NCI-H1092 treated with DMSO at 0.1 percent for 48 hours (cell line): ENCODE measurements around the gene KLF7.

ENCODE experiments used
- DNase-seq: peaks from one replicate; lab custom pipeline; 2025; lab: John Stamatoyannopoulos, UW

Gene KLF7

GRCh38 chr2:207148020-207148419 is 17.7 kb downstream of the KLF7 start:
- no peak for DNase-seq

DNA sequence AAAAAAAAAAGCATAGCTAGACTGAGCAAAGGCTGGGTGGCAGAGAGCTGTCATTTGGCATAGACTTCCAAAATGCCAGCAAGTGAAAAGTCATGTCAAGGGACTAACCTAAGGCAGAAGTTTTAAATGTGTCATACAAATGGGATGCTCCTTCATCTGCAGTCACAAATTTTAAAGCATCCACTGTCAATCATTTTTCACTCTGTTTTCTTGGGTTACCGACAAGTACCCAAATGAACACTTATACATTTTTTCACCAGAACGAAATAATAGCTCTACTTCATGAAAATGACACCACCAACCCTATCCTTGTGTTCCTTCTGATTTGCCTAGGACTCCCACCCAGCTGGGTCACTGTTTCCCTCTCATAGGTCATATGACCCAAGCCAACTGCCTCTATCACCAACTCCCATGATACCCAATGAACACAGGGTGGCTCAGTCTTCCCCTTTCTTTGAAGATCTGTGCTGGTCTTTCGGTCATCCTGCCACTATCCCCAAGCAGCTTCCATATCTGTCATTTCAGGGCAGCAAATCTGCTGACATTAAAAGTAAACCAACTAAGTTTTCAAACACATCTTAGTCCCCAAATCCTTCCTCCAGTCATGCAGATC is 21.5 kb downstream of the KLF7 start:
- no peak for DNase-seq

DNA sequence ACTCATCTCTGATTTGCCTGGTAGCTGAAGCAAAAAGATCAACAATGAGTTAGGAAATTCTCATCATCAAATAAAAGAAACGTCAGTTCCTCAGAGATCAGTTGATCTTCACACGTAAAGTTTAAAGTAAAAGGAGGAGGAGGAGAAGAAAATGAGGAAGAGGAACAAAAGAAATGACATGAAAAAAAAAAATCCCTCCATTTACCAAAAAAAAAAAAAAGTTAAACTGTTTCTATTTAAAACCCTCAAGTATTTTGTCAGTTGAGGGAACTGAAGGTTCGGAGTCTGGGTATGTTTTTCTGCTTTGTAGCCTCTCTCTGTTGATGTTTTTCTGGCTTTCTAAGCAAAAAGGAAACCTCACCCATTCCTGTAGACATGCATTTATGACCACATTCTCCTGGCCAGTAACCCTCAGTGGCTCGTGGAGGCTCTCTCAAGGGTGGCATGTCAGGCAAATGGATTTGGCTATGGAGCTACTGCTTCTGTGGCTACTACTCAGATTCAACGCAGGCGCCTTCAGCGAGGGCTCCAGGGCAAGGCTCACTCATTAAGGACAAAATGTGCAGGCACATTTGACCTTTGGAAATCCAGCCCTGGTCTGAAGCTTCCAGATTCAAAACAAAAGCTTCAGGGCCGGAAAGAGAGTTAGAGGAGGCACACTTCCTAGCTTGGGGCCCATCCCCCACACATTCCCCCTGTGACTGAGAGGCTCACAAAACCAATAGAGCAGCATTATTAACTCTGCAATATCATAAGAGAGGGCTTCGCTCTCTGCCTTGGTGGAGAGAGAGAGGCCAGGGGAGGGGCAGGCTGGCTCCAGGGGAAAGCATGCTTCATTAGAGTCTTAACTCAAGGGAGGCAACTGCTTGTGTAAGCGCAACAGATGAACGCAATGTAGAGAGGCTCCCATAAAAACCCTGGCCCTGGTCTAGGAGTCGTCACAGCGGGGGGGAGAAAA is 22.3 kb downstream of the KLF7 start:
- no peak for DNase-seq

DNA sequence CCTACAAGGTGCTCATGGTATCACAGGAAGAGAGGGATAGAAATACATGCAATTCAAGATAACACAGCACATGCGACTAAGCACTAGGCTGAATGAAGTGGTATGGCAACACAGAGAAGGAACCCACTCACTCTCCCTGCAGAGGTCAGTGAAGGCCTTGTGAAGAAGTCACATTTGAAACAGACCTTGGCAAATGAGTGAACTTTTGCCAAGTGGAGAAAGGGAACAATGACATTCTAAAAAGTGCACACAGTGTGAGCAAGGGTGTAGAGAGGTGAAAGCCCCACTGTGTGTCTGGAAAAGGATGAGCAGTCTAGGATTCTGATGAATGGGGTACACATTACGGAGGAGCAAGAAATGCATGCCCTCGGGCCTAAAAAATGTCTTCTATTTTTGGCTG is 23.3 kb downstream of the KLF7 start:
- DNase-seq: no peak

- DNase-seq: no peak
Measured at GRCh38 chr2:207141386-207141785, 24.4 kb downstream of the KLF7 start.

GRCh38 chr2:207140265-207140664 is 25.5 kb downstream of the KLF7 start:
- no peak for DNase-seq

GRCh38 chr2:207139552-207139951 is 26.2 kb downstream of the KLF7 start:
- no peak for DNase-seq

- DNase-seq: no peak
Measured at GRCh38 chr2:207138627-207139297, 27.0 kb downstream of the KLF7 start.

- no peak for DNase-seq
Measured at GRCh38 chr2:207137596-207138337, 28.0 kb downstream of the KLF7 start.

- no peak for DNase-seq
Measured at GRCh38 chr2:207136874-207137273, 28.9 kb downstream of the KLF7 start.

DNA sequence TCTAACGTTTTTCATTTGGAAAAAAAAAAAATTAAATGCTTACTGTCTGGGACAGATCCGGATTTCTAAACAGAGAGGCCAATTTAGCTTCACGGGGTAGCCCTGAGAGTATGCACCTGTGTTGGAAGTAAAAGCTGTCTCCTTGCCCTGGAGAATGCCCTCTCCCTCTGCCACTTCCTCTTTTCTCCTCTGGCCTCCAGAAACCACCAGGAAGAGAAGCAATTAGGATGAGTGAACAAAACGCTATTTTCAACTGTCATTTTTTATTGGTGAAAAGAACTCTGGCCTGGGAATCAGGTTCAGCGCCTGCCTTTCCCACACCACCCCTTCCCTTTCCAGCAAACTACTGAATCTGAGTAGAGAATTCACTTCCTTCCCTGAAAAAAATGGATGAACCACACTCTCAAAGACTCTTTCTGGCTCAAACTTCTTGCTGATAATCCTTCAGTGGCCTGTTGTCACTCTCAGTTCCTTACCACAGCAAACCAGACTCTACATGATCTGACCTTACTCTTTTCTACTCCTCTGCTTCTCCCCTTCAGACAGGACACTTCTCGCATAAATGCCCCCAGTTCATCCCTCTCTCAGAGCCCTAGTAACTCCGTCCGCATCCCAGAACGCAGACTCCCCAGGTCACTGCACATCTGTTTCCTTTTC is 29.8 kb downstream of the KLF7 start:
- DNase-seq: no peak

GRCh38 chr2:207135340-207135739 is 30.4 kb downstream of the KLF7 start:
- no peak for DNase-seq

GRCh38 chr2:207133820-207134519 is 31.8 kb downstream of the KLF7 start:
- DNase-seq: no peak

DNA sequence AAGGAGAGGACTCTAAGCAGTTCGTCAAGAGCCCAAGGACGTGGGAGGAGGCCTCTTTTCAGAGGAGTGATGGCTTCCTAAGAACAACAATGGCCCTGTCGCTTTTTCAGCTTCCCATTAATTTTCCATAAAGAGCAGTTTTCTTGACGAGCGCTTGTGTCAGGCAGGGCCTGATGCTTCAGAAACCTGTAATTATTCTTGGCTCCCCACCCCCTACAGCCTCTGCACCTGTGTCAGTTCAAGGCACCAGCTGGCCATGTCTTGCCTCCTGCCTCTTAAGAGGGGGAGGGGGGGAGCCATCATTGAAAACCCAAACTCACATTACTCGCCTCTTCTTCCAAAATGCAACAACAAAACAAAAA is 32.3 kb downstream of the KLF7 start:
- peak; percentile 27 for DNase-seq

GRCh38 chr2:207132019-207132418 is 33.7 kb downstream of the KLF7 start:
- no peak for DNase-seq

GRCh38 chr2:207131594-207131993 is 34.2 kb downstream of the KLF7 start:
- no peak for DNase-seq

DNA sequence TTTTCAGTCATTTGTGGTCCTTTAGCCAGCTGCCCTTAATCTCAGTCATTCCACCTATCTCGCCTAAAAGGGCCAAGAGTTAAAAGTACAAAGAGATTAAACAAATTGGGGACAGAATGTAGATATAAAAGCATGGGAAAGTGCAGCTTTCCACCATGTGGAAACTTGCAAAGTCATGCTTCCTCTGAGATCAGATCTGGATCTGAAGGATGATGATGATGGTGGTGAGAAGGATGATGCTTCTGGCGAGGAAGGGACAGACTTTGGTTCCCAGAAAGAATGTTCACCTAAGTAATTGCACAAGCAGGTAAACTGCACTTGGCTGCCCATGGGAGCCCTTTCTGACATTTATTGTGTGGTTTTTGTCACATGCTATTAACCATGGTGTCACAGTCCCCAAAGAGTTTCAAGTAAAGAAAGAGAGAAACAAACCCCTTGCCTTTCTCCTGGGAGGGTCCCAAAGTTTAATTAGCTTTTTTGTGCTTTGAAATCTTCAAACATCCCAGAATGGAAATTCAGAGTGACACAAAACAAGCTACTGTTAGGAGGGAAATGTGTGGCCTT is 34.7 kb downstream of the KLF7 start:
- no peak for DNase-seq

GRCh38 chr2:207129821-207130220 is 35.9 kb downstream of the KLF7 start:
- no peak for DNase-seq

DNA sequence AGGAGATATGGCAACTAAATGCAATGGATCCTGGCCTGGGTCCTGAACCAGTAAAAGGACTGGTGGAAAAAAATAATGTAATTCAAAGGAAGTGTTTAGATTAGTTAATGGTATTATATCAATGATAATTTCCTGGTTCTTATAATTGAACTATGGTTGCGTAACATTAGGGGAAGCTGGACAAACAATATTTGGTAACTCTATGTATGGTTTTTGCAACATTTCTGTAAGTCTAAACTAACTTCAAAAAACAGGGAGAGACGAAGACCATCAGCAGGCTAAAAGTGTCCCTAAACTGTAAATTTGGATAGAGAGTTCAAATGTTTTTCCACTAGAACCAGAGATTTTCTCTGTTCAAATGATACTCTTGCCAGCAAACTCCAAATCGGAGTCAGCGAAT is 36.9 kb downstream of the KLF7 start:
- no peak for DNase-seq

DNA sequence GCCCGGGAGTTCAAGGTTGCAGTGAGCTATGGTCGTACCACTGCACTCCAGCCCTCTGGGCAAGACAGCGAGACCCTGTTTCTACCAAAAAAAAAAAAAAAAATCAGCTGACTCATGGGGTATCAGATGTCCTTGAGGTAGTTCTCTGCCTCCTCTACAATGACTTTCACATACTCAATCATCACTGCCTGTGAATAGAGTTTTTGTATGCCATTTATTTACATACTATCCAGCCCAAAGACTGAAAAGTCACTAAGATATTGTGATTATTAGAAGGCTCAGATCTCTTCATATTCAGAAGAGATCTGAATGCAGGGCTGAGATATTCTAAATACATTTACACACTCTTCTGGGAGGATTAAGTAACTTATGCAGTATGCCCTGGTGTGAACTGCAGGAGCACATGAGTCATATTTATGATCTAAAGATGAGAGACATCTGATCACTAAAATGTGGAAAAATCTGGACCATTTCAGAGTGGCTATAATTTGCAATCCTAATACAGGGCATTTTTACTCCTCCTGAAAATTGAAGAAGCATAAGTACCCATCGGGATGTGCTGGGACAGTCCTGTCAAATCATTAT is 38.9 kb downstream of the KLF7 start:
- DNase-seq: no peak
